AG04450 (cell line): ENCODE measurements around the gene MRPS7. TPM values are rescaled to one million over a fixed set of nuclear protein-coding genes. Genes with fewer than 3 reads are reported as not detected.

Experiments used
- CTCF ChIA-PET: fragments of 300-600, 350-600 bp; formaldehyde crosslinking; extraction: SDS; loops from one replicate; lab custom pipeline; 2022; ENCODE audit warnings: antibody characterized with exemption, inconsistent platforms; lab: Charles Lee
- POLR2A ChIA-PET: fragments of 350-600 bp; formaldehyde crosslinking; extraction: SDS; loops from one replicate; lab custom pipeline; 2021; ENCODE audit warnings: antibody characterized with exemption, inconsistent platforms; lab: Yijun Ruan, JAX
- DNase-seq: peaks from one replicate; pipeline ENCODE4 v3.0.0-alpha.2; 2011; ENCODE audit warnings: low read depth, low spot score
- H3K27ac ChIP-seq: one replicate; pipeline ENCODE4 v1.5.1; 2012; ENCODE audit warnings: low read depth, low read length, control low read depth
- H3K27me3 ChIP-seq: one replicate; pipeline ENCODE4 v1.6.0; 2012; ENCODE audit warnings: low read length; ENCODE audit not compliant: control insufficient read depth, insufficient read depth
- H3K4me3 ChIP-seq: 2 replicates; pipeline ENCODE4 v1.5.1; 2011; ENCODE audit warnings: mild to moderate bottlenecking, low read depth, low read length, control low read depth
- H3K9me3 ChIP-seq: 2 replicates; pipeline ENCODE4 v1.5.1; 2012; ENCODE audit warnings: low read length; ENCODE audit not compliant: control insufficient read depth, insufficient read depth
- CTCF ChIP-seq: IDR thresholded peaks from 2 replicates; pipeline ENCODE4 v1.5.1; 2011; ENCODE audit warnings: low read depth, low read length, control low read depth, inconsistent platforms
- polyA plus RNA-seq: library from polyadenylated mRNA; depleted of rRNA; stranded (reverse); fragments of >200 nt; gene quantifications from 2 replicates; pipeline ENCODE4 v1.2.3, GENCODE V29; 2011

The MRPS7 gene
- polyA plus RNA-seq, 1 experiment, result 53.8 TPM

- Histone ChIP-seq H3K4me3 (no peak overlapping the region), H3K27ac (no peak overlapping the region), H3K27me3 (no peaks in the 10 kb centered on the region), H3K9me3 (no peaks in the 10 kb centered on the region)
- ChIA-PET POLR2A (no interaction called here), CTCF (interaction anchor here (0.6 kb wide), 1 partner anchor 11 kb away, joined by 3 read pairs; no protein-coding TSS in a partner anchor)
- no peak for DNase-seq
- TF ChIP-seq CTCF, result no peak
Measured at GRCh38 chr17:75301049-75301448, 39.4 kb downstream of the MRPS7 start.

DNA sequence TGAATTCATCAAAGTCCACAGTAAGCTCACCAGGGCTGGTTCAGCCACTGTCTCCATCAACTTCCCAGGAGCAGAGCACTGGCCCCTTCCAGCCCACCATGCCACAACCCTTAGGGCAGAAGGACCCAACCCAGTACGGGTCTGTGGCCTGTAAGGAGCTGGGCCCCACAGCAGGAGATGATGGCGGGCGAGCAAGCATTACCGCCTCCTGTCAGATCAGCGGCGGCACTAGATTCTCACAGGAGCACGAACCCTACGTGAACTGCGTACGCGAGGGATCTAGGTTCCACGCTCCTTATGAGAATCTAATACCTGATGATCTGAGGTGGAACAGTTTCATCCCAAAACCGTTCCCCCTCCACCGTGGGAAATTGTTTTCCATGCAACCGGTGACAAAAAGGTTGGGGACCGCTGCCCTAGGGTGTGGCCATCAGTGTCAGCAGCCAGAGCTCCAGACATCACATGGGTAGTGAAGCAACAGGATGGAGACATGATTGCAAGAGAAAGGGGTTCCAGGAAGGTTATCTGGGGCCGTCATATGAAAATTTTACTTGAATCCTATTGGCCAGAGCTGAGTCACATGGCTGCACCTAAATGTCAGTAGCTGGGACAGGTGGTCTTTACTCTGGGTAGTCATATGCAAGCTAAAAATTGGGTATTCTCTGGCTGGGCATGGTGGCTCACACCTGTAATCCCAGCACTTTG is 40.0 kb downstream of the MRPS7 start:
- CTCF ChIA-PET, result interaction anchor here (0.6 to 1.4 kb wide), 3 partner anchors 10 to 21 kb away, joined by 3 to 7 read pairs (median 3); no protein-coding TSS in a partner anchor
- POLR2A ChIA-PET, result no interaction called here
- no peak for DNase-seq
- H3K27me3 ChIP-seq, result no peaks in the 10 kb centered on the region
- H3K4me3 ChIP-seq, result no peak overlapping the region
- H3K9me3 ChIP-seq, result no peaks in the 10 kb centered on the region
- H3K27ac ChIP-seq, result no peak overlapping the region
- no peak for TF ChIP-seq CTCF

DNA sequence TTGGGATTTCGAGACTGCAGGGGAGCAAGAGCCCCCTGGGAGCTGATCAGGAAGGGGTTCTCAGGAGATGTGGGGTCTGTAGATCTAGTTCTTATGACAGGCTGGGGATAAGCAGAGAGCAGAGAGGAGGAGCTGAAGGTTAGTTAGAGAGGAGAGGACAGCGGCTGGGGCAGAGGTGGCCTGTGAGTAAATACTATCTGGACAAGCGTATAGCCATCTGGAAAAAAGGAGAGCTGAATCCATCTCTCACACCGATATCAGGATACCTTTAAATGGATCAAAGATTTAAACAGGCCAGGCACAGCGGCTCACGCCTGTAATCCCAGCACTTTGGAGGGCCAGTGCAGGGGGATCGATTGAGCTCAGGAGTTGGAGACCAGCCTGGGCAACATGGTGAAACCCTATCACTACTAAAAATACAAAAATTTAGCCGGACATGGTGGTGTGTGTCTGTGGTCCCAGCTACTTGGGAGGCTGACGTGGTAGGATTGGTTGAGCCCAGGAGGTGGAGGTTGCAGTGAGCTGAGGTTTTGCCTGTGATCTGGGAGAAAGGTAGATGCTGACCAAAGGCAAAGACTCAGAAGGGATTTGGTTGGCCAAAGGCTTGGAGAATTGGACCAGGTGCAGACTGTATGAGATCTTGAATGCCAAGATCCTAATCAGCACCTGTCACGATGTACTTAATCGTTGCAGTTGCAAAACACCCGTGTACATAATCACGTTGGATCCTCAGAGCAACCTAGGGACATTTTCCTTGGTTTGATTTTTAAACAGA is 46.5 kb downstream of the MRPS7 start:
- no peaks in the 10 kb centered on the region for H3K27me3 ChIP-seq
- POLR2A ChIA-PET, result no interaction called here
- no peak overlapping the region for H3K4me3 ChIP-seq
- no peak for TF ChIP-seq CTCF
- H3K27ac ChIP-seq, result no peak overlapping the region
- no peaks in the 10 kb centered on the region for H3K9me3 ChIP-seq
- DNase-seq, result no peak
- CTCF ChIA-PET, result interaction anchor here (0.6 kb wide), 1 partner anchor 11 kb away, joined by 3 read pairs; no protein-coding TSS in a partner anchor

GRCh38 chr17:75308732-75309629 is 47.3 kb downstream of the MRPS7 start:
- Histone ChIP-seq H3K4me3 (no peak overlapping the region), H3K27ac (no peak overlapping the region), H3K27me3 (no peaks in the 10 kb centered on the region), H3K9me3 (no peaks in the 10 kb centered on the region)
- no peak for TF ChIP-seq CTCF
- DNase-seq, result no peak
- POLR2A ChIA-PET, result no interaction called here
- CTCF ChIA-PET, result interaction anchor here (0.6 to 1.3 kb wide), 2 partner anchors 12 to 14 kb away, joined by 3 to 7 read pairs; no protein-coding TSS in a partner anchor
